Suppressor macrophage treated with lipopolysaccharide for 1 hour (primary cell): Measurements from ENCODE around the gene PYHIN1.

Experiments
- DNase-seq, 3 donors: peaks; one replicate each; pipeline ENCODE4 v3.0.0-alpha.2; 2020 to 2022

The PYHIN1 gene

GRCh38 chr1:159015440-159015909 lies 84.1 kb downstream of the PYHIN1 start:
- DNase-seq, result peak; percentile 91 to 98 (median 96)

GRCh38 chr1:159023723-159024122 lies 92.4 kb downstream of the PYHIN1 start:
- DNase-seq, result no peak

GRCh38 chr1:159025043-159025442 lies 93.7 kb downstream of the PYHIN1 start:
- DNase-seq, result no peak
